ENCODE results near the gene IL2RA.
"Not testable (repeated sequence)": the region's sequence is repeated elsewhere in the genome, so short reads cannot be mapped to it uniquely, and the experiment has no call there.

The IL2RA gene

DNA sequence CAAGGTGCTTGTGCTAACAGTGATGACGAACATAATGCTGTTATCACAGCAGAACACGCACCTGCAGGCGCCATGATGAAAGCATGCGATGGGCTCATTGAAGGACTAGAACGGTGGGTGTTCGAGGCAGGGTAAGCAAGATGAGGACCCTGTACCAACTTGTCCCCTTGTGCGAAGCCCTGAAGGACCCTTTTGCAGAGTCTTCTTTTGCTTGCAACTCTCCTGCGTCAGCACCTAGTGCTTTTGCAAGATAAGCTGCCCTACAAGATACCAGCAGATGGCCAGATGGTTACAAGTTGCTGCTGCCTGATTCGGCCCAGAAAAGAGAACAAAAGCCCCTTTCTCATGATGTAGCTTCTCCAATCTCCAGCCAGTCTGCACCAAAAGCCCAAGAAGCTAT lies 80.6 kb downstream of the IL2RA start:
- no peak for DNase-seq (ENCODE audit: low spot score)

DNA sequence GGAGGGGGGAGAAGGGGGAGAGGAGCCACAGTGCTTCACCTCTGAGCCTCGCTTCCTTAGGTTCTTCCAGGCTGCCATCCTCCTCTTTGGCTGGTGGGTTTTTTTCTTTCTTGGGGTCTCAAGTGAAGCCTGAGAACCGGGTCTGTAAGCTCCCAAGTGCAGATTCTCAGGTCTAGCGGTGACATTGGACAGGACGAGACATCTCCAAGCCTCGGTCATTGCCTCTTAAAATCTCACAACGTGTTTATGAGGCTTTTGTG lies 84.0 kb downstream of the IL2RA start:
- DNase-seq (ENCODE audit: low spot score) = no peak

DNA sequence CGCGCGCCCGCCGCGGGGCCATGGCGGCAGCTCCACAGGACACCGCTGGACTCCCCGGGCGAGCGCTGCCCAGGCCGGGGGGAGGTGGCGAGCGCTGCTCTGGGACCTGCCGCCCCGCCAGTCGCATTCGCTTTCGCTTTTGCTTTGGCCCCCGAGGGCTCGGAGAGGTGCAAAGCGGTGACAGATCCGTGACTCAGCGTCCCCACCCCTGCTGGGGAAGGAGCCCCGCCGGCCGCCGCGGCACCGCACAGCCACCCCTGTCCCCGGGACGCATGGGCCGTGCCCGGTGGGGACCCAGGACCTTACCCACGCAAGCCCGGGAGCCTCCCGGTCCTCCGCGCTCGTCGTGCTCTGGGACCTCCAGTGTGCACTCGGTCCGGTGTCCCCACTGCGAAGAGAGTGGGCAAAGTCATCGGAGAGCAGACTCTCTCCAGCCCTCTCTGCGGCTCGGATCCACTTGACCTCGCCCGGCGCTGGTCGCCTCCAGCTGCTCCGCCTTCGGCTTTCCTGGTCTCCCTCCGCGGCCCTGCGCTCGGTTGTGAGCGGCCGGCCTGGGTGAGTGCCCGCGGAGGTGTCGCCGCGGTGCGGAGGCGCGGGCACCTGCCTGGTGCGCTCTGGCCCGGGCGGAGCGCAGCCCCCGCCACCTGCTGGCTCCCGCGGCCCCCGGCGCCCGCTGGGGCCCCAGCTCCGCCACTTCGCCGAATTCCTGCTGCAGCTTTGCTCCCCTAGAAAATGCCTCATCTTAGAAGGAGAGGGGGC lies 84.5 kb downstream of the IL2RA start, which contains the start of gene IL15RA:
Gene IL15RA, minus strand, starts transcription at position 73 of the 759 bp plus-strand sequence. Its CDS starts 51 bp downstream, at position 22.
- peak; percentile 90 for DNase-seq (ENCODE audit: low spot score)

DNA sequence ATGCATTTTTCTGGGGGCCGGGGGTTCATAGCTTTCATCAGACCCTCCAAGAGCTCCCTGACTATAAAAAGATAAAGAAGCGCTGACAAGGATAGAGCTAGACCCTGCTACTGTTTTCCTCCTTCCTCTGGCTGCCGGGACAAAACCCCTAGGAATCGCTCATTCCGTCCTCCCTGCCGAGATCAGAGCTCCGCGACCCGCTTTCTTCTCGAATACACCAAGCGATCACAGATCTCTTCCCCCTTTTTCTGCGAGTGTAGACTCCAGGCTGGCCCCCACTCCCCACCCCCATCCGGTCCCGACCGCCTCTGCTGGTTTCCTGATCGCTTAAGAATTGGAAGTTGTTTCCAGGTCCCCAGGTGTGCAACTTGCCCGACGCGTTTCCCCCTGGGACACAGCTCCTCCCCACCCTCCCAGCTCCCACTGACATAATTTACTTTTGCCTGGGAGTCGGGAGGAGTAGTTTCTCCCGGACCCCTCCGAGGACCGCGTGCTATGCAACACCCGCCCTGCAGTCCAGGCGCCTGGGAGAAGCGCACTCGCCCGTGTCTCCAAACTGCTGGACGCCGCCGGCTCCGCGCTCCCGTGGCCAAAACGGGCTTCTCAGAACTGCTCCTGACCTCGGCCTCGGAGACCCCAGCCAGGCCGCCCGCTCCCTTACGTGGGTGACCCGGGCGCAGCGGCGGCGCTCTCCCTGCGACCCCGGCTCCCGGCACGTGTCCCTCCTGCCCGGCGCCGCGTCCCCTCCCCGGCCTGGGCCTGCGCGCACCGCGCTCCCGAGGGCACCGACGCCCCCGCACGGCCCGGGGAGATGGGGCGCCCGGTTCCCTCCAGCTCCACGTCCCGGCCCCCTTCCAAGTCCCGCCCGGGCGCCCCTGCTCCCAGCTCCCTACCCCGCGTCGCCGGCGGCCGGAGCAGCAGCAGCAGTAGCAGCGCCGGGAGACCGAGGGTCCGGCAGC lies 85.4 kb downstream of the IL2RA start:
- peak; percentile 60 for DNase-seq (ENCODE audit: low spot score)

DNA sequence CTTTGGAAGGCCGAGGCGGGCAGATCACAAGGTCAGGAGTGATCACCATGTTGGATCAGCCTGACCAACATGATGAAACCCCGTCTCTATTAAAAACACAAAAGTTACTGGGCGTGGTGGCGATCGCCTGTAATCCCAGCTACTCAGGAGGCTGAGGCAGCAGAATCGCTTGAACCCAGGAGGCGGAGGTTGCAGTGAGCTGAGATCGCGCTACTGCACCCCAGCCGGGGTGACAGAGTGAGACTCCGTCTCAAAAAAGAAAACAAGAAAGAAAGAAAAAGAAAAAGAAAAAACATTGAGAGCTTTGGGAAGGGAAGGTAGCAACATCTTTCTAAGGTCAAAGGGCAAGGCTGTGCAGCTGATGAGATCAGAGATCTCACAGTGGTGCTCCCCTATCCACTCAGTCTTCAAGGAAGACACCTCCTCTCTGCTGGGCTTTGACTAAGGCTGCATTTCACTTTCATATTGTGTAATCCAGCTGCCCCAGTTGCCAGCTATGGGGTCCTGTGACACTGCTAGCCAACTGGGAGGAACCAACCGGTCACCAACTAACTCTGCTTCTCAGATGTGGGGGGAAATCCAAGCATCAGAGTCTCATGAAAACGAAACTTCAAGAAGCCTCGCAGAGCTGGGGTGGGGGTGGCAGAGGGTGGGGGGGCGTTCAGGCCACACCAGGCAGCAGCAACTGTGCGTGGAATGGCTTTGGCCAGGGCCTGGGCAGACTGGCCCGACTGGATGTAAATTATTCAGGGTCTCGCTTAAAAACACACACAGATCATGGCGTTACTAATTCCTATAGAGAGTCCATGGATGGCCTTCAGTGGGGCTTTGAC lies 86.3 kb downstream of the IL2RA start:
- DNase-seq (ENCODE audit: low spot score) = peak; percentile 29

DNA sequence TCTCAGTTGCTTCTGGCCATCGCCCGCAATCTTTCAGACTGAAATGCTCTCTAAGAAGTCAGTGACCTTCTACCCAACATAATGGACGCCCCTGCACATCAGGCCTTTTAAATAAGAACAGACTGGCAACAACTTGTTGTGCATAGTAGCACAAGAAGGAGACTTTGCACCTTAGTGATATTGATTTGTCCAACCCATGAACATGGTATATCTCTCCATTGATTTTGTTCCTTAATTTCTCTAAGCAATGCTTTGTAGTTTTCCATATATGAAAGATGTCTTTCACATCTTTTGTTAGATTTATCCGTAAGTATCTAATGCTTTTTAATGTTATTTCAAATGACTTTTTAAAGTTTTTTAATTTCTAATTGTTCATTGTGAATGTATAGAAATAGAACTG lies 89.1 kb downstream of the IL2RA start:
- DNase-seq (ENCODE audit: low spot score) = no peak

DNA sequence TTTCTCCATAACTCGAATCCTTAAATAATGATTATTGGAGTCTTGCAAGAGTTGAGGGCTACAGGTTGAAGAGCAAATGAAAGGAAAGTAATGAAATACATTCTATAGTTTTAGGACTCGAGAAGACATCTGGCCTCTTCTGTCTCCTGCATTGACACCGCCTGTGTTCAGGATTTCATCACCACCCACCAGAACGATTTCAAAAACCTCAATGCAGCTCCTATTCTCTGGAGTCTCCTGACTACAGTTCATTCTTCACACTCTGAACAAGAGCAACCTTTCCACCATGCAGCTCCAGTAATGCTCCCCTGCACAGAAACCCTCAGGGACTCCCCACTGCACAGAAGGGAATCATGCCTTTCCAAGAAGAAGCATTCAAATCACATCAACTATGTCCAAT lies 90.3 kb downstream of the IL2RA start:
- DNase-seq (ENCODE audit: low spot score) = no peak

DNA sequence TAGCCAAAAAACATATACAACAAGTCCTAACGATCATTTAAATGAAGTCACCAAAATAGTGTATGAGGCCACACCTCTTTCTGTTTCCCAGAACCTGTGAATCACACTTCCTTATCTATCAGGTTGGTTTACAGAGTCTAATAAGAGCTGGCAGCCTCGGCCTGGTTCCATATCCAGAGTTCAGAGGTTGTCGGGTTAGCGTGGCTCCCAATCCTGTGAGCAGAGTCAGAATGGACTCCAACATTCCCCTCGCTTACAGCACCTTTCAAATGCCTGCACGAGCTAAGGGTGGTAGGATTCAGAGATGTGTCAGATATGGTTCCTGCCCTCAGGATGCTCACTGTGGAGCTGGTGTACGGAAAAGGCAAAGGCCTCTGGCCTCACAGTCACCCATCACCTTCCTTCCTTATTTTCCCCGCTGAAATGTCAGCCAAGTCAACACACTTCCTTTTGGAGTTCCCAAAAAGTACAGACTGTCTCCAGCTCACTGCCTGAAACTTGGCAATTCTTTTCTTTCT lies 90.8 kb downstream of the IL2RA start:
- no peak for DNase-seq (ENCODE audit: low spot score)

DNA sequence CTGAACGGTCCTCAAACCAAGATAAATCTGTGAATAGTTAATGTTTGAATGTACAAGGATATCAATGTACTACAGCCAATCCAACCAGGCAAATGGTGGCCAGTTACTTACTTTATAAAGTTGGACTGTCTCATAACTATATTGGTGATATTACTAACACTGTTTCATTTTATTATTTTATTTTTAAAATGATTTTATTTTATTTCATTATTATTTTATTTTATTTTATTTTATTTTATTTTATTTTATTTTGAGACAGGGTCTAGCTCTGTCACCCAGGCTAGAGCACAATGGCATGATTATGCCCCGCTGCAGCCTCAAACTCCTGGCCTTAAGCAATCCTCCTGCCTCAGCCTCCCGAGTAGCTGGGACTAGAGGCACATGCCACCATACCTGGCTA lies 91.6 kb downstream of the IL2RA start:
- DNase-seq (ENCODE audit: low spot score) = no peak

DNA sequence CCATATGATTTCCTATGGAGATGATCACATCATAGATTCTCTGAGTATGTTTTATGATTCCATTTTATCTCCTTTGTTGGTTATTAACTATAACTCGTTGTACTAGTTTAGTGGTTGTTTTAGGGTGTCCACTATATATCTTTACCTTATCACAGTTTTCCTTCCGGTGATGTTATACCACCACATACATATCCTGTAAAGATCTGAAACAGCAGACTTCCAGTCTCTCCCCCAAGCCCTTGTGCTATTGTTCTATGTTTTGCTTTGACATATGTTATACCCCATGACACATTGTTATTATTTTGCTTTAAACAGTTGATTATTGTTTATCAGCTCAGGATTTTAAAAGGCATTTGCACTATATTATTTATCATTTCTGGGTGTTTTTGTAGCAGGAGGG lies 92.1 kb downstream of the IL2RA start:
- no peak for DNase-seq (ENCODE audit: low spot score)

DNA sequence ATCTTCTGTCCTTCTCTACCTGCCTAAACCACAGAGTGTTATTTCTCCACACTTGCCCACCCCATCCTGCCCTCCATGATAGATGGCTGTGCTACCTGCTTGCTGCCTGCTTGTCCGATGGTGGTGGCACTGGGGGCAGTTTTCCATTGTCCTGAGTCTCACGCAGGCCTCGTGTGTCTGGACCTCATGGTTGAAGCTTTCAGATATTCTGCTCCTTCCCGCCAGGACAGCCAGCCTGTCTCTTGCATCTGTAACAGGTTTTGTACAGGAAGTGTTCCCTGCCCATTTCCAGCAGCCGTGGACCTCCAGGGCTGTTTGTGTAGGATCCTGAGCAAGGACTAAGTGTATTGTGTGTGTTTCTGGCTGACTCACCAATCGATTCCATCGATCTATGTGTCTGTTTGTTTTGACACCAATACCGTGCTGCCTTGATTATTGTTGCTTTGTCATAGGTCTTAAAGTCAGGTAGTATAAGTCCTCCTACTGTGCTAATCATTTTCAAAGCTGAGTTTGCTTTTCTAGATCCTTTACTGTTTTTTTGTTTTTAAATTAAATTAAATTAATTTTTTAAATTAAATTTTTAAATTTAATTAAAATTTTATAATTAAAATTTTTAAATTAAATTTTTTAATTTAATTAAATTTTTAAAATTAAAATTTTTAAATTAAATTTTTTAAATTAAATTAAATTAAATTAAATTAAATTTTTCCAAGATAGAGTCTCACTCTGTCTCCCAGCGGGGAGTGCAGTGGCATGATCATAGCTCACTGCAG lies 93.3 kb downstream of the IL2RA start:
- DNase-seq (ENCODE audit: low spot score) = no peak

DNA sequence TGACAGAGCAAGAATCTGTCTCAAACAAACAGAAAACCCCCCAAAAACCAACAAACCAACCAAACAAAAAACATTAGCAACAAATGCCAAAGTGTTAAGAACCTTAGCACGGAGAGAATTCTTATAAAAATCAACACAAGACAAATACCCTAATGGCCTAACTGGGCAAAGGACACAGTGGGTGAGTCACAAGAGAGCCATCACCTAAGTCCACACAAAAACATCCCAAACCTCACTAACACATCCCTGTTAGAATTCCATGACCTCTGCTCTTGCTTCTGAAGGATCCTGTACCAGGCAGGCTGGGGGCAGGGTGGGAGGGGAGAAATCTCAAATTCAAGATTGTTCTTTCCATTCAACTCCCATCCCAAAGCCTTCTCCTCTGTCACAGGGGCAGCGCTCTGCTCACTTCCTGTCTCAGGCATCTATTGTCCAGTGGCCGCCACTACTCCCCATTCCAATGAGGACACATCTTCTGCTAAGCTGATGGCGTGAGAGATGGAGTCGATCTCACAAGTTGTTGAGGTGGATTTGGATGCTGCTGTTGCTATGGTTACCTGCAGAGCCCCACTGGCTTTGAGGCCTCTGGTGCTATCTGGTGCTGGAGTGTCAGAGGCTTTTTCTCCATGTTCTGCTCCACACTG lies 94.0 kb downstream of the IL2RA start:
- no peak for DNase-seq (ENCODE audit: low spot score)

DNA sequence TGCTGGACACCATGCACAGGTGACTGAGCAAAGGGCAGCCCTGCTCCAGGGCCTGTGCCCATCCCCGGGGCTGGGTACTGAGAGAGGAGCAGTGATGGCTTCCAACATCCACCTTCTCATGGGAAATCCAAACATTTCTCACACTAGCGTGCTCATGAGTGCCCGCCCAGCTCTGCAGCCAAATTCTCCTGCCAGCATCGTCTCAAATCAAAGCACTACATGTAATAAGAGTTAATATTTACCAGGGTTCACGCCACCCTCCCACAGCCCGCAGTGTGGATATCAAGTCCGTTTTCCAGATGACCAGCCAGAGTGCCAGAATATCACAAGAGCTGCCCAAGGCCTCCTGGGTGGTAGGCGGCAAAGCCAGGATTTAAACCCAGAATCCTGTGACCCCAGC lies 96.9 kb downstream of the IL2RA start:
- peak; percentile 67 for DNase-seq (ENCODE audit: low spot score)

DNA sequence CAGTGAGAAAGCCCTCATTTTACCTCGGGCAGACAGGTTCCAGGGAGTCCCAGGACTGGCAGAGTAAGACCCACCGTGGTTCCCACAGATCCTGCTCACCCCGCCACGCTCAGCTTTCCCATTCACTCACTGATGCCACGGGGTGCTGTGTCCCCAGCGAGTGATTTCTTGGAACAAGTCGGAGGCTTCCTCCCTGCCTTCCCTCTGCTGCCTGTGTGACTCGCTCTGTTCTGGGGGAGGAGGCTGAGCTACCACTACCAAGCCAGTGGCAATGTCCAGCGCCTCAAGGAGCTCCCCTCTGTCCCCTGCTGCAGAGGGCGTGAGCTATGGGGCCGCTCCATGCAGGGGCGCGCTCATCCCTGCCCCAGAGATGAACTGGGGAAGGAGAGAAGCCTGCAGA lies 97.4 kb downstream of the IL2RA start:
- no peak for DNase-seq (ENCODE audit: low spot score)

DNA sequence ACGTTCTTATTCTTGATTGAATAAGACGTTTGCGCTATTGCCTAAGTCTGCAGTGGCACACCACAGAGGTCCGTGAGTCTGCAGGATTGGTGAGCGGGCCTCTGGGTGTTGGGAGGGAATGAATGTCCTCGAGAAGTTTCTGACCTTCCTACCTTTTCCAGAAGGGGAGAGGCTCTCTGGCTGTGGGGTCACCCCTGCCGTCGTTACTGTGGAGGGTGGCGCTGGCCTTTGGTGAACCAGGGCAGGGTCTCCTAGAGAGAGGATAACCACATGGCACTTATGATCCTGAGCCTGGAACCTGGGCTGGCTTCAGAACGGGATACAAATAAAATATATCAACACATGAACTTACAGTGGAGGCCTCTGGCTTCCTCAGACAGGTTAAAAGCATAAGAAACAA lies 98.6 kb downstream of the IL2RA start:
- DNase-seq (ENCODE audit: low spot score) = no peak

DNA sequence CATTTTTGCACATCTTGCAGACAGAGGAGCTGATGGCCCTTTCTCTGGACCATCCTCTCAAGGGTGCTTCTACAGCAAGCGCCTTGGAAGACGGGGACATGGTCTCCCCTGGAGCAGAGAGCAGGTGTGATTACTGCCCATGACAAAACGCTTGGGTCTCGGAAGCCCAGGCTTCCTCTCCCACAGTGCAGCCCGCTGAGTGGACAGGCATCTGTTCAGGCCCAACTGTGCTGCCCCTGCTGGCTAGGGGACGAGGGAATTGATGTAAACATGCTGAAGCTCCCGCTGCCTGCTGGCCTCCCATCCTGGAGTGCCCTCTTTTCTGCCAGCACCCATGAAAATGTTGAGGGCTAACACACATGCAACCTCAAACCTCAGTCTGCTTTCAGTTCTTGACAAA lies 99.1 kb downstream of the IL2RA start:
- DNase-seq (ENCODE audit: low spot score) = no peak

DNA sequence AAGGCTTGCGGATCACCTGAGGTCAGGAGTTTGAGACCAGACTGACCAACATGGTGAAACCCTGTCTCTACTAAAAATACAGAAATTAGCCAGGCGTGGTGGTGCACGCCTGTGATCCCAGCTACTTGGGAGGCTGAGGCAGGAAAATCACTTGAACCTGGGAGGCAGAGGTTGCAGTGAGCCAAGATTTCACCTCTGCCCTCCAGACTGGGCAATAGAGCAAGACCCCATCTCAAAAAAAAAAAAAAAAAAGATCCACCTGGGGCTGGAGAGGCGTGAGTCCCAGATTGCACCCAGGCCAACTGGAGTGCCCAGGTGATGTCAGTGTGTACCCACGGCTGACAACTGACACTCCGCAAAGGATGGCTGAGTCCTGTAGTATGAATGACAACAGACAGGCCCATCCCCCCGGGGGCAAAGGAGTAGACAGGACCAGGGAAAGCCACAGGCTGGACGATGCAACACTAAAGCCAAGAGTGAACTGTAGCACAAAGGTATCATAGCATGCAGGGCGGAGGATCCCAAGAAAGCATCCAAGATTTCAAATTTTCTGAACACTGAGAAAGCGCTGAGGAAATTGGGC lies 99.7 kb downstream of the IL2RA start:
- not testable (repeated sequence) for DNase-seq (ENCODE audit: low spot score)

DNA sequence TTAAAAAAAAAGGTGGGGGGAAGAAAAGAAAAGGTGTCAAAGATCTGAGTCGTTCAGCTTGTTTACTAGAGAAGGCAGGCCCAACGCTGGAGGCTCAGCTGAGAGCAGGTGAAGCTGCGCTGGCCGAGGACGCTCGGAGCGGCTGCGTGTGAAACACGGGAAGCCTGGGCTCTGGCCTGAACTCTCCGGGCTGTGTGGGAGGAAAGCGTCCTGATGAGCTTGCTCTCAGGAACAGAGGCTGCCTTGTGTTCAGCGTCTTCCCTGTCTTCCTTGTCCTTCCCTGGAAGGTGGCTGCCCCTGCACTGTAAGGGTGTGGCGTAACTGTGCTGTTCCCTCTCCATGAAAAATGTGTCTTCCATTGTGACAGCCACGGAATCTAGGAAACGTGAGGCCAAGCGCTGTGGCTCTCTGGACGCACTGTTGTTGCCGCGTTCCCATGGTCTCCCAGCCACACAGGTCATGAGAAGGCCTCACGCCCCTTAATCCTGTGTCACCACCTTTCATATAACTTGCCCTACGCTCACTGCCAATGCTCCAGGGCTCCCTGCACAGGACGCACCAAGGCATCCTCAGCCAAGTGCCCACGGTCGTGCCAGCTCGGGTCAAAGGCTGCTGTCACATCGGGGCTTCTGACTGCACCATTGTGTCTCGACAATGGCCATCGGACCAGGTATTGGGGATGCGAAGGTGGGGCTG lies 100.6 kb downstream of the IL2RA start:
- DNase-seq (ENCODE audit: low spot score) = no peak

DNA sequence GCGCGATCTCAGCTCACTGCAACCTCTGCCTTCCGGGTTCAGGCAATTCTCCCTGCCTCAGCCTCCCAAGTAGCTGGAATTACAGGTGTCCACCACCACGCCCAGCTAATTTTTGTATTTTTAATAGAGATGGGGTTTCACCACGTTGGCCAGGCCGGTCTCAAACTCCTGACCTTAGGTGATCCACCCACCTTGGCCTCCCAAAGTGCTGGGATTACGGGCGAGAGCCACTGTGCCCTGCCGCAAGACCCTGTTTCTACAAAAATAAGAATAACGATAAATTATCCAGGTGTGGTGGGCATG lies 101.2 kb downstream of the IL2RA start:
- DNase-seq (ENCODE audit: low spot score) = not testable (repeated sequence)

Data from kidney tubule cell (primary cell).